ENCODE results near the gene ISLR.

Gene ISLR

GRCh38 chr15:74194572-74195559 is 21.4 kb downstream of the ISLR start:
- H3K4me2 ChIP-seq: peak overlapping the region in 6 of 11 experiments; percentile 16 to 83 (median 76); a peak in 11 of 22 replicates
- no peak overlapping the region for H3K4me3 ChIP-seq
- peaks cover 0 to 21% (median 0%) of the 10 kb centered on the region in 11 experiments; a peak in 3 of 22 replicates for H4K20me1 ChIP-seq
- no peak overlapping the region for H3K9ac ChIP-seq
- no peak for TF ChIP-seq Cebpa-rat (IDR thresholded peaks at IDR 0.05)
- H3K27ac ChIP-seq: no peak overlapping the region
- H3K4me1 ChIP-seq: peaks cover 13 to 83% (median 51%) of the 10 kb centered on the region in 10 experiments; a peak in 19 of 20 replicates
- H3K36me3 ChIP-seq: no peaks in the 10 kb centered on the region
- H3K9me3 ChIP-seq (replicated peaks in 1 of 11): no peaks in the 10 kb centered on the region
- no peaks in the 10 kb centered on the region for H3K27me3 ChIP-seq

GRCh38 chr15:74196175-74196574 is 22.7 kb downstream of the ISLR start:
- peaks cover 0 to 25% (median 0%) of the 10 kb centered on the region in 11 experiments; a peak in 3 of 22 replicates for H4K20me1 ChIP-seq
- peaks cover 26 to 96% (median 64%) of the 10 kb centered on the region in 10 experiments for H3K4me1 ChIP-seq

GRCh38 chr15:74197176-74197965 is 23.9 kb downstream of the ISLR start:
- Histone ChIP-seq H3K36me3 (no peaks in the 10 kb centered on the region), H3K4me1 (peaks cover 38 to 100% (median 74%) of the 10 kb centered on the region in 10 experiments), H3K4me3 (no peak overlapping the region), H3K9me3 (replicated peaks in 1 of 11) (no peaks in the 10 kb centered on the region), H3K9ac (no peak overlapping the region), H3K27me3 (no peaks in the 10 kb centered on the region), H3K4me2 (peak overlapping the region in 4 of 11 experiments; percentile 68 to 83 (median 71); a peak in 7 of 22 replicates), H4K20me1 (peaks cover 0 to 24% (median 0%) of the 10 kb centered on the region in 11 experiments; a peak in 3 of 22 replicates), H3K27ac (no peak overlapping the region; a peak in 1 of 22 replicates)
- TF ChIP-seq Cebpa-rat (IDR thresholded peaks at IDR 0.05): no peak

More at GRCh38 chr15:74196175-74196574, 22.7 kb downstream of the ISLR start:
- H3K9ac ChIP-seq: no peak overlapping the region
- H3K9me3 ChIP-seq (replicated peaks in 1 of 11): no peaks in the 10 kb centered on the region
- no peak for TF ChIP-seq Cebpa-rat (IDR thresholded peaks at IDR 0.05)
- H3K4me2 ChIP-seq: peak overlapping the region in 6 of 11 experiments; percentile 29 to 83 (median 70); a peak in 13 of 22 replicates
- no peaks in the 10 kb centered on the region for H3K27me3 ChIP-seq
- peak overlapping the region in 1 of 11 experiments; percentile 34; a peak in 1 of 22 replicates for H3K27ac ChIP-seq
- H3K36me3 ChIP-seq: no peaks in the 10 kb centered on the region
- H3K4me3 ChIP-seq: no peak overlapping the region

- no peak for TF ChIP-seq Cebpa-rat (IDR thresholded peaks at IDR 0.05)
- no peak overlapping the region for H3K4me3 ChIP-seq
- peaks cover 57 to 97% (median 73%) of the 10 kb centered on the region in 10 experiments for H3K4me1 ChIP-seq
Measured at GRCh38 chr15:74199297-74199652, 25.8 kb downstream of the ISLR start.

GRCh38 chr15:74200412-74200815 is 26.9 kb downstream of the ISLR start:
- Histone ChIP-seq H3K4me3 (peak overlapping the region in 1 of 10 experiments; percentile 23; a peak in 2 of 20 replicates), H3K4me2 (peak overlapping the region; percentile 67 to 91 (median 79)), H3K9me3 (replicated peaks in 1 of 11) (no peaks in the 10 kb centered on the region), H3K9ac (peak overlapping the region in 5 of 11 experiments; percentile 19 to 44 (median 30); a peak in 6 of 22 replicates), H3K27ac (peak overlapping the region in 8 of 11 experiments; percentile 6 to 65 (median 42); a peak in 13 of 22 replicates), H3K4me1 (peaks cover 52 to 95% (median 77%) of the 10 kb centered on the region in 10 experiments), H3K27me3 (no peaks in the 10 kb centered on the region; a peak in 1 of 22 replicates), H4K20me1 (peaks cover 0 to 16% (median 0%) of the 10 kb centered on the region in 11 experiments; a peak in 2 of 22 replicates), H3K36me3 (no peaks in the 10 kb centered on the region)
- TF ChIP-seq Cebpa-rat (IDR thresholded peaks at IDR 0.05): peak in 3 of 11 experiments; percentile 21 to 33 (median 27); a peak in 1 of 22 replicates

More at GRCh38 chr15:74199297-74199652, 25.8 kb downstream of the ISLR start:
- Histone ChIP-seq H3K27ac (peak overlapping the region in 2 of 11 experiments; percentile 42; a peak in 2 of 22 replicates), H4K20me1 (peaks cover 0 to 16% (median 0%) of the 10 kb centered on the region in 11 experiments; a peak in 2 of 22 replicates), H3K9ac (no peak overlapping the region), H3K4me2 (peak overlapping the region in 8 of 11 experiments; percentile 41 to 91 (median 86); a peak in 11 of 22 replicates), H3K9me3 (replicated peaks in 1 of 11) (no peaks in the 10 kb centered on the region), H3K27me3 (no peaks in the 10 kb centered on the region; a peak in 1 of 22 replicates), H3K36me3 (no peaks in the 10 kb centered on the region)

GRCh38 chr15:74200871-74201419 is 27.4 kb downstream of the ISLR start:
- H3K4me1 ChIP-seq: peaks cover 46 to 92% (median 80%) of the 10 kb centered on the region in 10 experiments
- no peak for TF ChIP-seq Cebpa-rat (IDR thresholded peaks at IDR 0.05)
- no peaks in the 10 kb centered on the region for H3K9me3 ChIP-seq (replicated peaks in 1 of 11)
- peak overlapping the region in 8 of 11 experiments; percentile 6 to 65 (median 34); a peak in 13 of 22 replicates for H3K27ac ChIP-seq
- no peaks in the 10 kb centered on the region; a peak in 1 of 22 replicates for H3K27me3 ChIP-seq
- no peak overlapping the region; a peak in 1 of 20 replicates for H3K4me3 ChIP-seq
- peak overlapping the region; percentile 67 to 91 (median 79) for H3K4me2 ChIP-seq
- H3K36me3 ChIP-seq: no peaks in the 10 kb centered on the region
- H4K20me1 ChIP-seq: peaks cover 0 to 16% (median 0%) of the 10 kb centered on the region in 11 experiments; a peak in 2 of 22 replicates
- H3K9ac ChIP-seq: peak overlapping the region in 5 of 11 experiments; percentile 19 to 44 (median 30); a peak in 8 of 22 replicates

GRCh38 chr15:74201710-74202420 is 28.4 kb downstream of the ISLR start:
- H3K4me2 ChIP-seq: peak overlapping the region; percentile 67 to 91 (median 79)
- peaks cover 37 to 83% (median 78%) of the 10 kb centered on the region in 10 experiments for H3K4me1 ChIP-seq
- no peaks in the 10 kb centered on the region for H3K36me3 ChIP-seq
- peaks cover 0 to 10% (median 0%) of the 10 kb centered on the region in 11 experiments; a peak in 2 of 22 replicates for H4K20me1 ChIP-seq
- peak overlapping the region in 3 of 11 experiments; percentile 41 to 65 (median 62); a peak in 6 of 22 replicates for H3K27ac ChIP-seq
- H3K27me3 ChIP-seq: no peaks in the 10 kb centered on the region; a peak in 1 of 22 replicates
- no peak overlapping the region for H3K4me3 ChIP-seq
- no peaks in the 10 kb centered on the region for H3K9me3 ChIP-seq (replicated peaks in 1 of 11)
- peak overlapping the region in 4 of 11 experiments; percentile 9 to 43 (median 20); a peak in 3 of 22 replicates for H3K9ac ChIP-seq
- no peak for TF ChIP-seq Cebpa-rat (IDR thresholded peaks at IDR 0.05)

Measured in BLaER1 treated with 17β-estradiol and CSF1 and Interleukin-3, amounts not matched to agents 10 nM and 100 nM (cell line).